Thymus (tissue), 11 donors: ENCODE measurements around the gene DBN1. TPM values are rescaled to one million over a fixed set of nuclear protein-coding genes. Genes with fewer than 3 reads are reported as not detected.

ENCODE experiments used
- DNase-seq, 9 donors: peaks; one replicate each; pipeline ENCODE4 v3.0.0-alpha.2; 2013; ENCODE audit warnings: low spot score in 9 of 9, low read depth in 6 of 9, missing footprints in 1 of 9
- H3K27ac ChIP-seq, 2 donors: one replicate each; pipeline ENCODE4 v1.5.1; 2013; ENCODE audit warnings: control low read depth in 1 of 2, low read depth in 1 of 2, low read length in 1 of 2, mild to moderate bottlenecking in 1 of 2, moderate library complexity in 1 of 2
- H3K27me3 ChIP-seq, 2 donors: one replicate each; pipeline ENCODE4 v1.5.1; 2013; ENCODE audit warnings: low read length in 1 of 2; ENCODE audit not compliant: control insufficient read depth in 2 of 2, insufficient read depth in 1 of 2
- H3K36me3 ChIP-seq, 2 donors: one replicate each; pipeline ENCODE4 v1.5.1; 2013; ENCODE audit warnings: low read length in 1 of 2, mild to moderate bottlenecking in 1 of 2, moderate library complexity in 1 of 2; ENCODE audit not compliant: control insufficient read depth in 2 of 2, insufficient read depth in 2 of 2
- H3K4me1 ChIP-seq, 2 donors: one replicate each; pipeline ENCODE4 v1.5.1; 2013; ENCODE audit warnings: low read length in 2 of 2; ENCODE audit not compliant: control insufficient read depth in 2 of 2, insufficient read depth in 2 of 2
- H3K4me3 ChIP-seq, 2 donors: one replicate each; pipeline ENCODE4 v1.5.1; 2013; ENCODE audit warnings: low read length in 2 of 2, control low read depth in 1 of 2, mild to moderate bottlenecking in 1 of 2
- H3K9me3 ChIP-seq, 2 donors: one replicate each; pipeline ENCODE4 v1.5.1; 2013; ENCODE audit warnings: low read length in 1 of 2, mild to moderate bottlenecking in 1 of 2; ENCODE audit not compliant: control insufficient read depth in 2 of 2, insufficient read depth in 1 of 2
- WGBS: extraction: QIAGEN DNeasy Blood & Tissue Kit; methylation state at CpG from one replicate; pipeline ENCODE4 v1.1.7; 2013; 5-methylcytosine and 5-hydroxymethylcytosine counted together
- polyA plus RNA-seq: library from polyadenylated mRNA; stranded (reverse); fragments of 200-250 nt; gene quantifications from one replicate; pipeline ENCODE4 v1.2.3, GENCODE V29; 2013
- total RNA-seq: library from RNA; stranded (reverse); fragments of 120-200 nt; gene quantifications from one replicate; pipeline ENCODE4 v1.2.4, GENCODE V29; 2013
- donor health status: healthy.

The DBN1 gene
- total and polyA plus RNA-seq, 2 donors: 32.3 to 34.3 TPM

DNA sequence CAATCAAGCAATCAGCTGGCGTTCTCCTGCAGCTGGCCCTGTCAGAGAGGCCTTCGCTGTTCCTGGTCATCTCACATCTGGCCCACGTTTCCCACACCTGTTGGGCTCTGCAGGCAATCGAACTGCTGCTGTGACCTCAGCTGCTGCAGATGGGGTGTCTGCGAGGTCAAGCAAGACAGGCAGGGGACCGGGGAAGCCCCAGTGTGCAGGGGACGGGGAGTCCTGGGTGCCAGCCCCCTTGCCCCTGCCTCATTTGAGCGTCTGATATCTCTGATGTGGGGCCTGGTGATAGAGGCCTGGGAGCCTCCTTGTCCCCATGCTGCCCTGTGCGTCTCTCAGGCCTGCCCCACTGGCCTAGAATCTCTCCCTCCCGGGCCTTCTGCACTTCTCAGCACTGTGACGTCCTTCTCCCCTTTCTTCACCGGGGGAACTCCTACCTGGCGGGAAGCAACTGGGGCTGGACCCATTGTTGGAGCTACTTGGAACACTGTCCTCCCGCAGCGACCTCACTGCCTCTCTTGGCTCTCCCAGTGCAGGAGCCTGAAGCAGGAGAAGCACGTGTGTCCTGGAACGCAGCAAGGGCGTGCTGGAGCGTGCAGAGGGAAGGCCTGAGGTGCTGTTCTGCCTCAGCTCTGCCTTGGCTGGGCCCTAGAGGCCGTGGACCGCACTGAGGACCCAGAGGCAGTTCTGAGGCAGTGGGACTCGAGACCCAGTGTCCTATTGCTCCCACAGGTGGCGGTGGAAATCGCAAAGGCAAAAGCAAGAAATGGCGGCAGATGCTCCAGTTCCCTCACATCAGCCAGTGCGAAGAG is 43.1 kb downstream of the DBN1 start:
- 83% methylated on average over 26 of the region's 26 CpGs for WGBS
- H3K4me3 ChIP-seq: peak overlapping the region; percentile 74 to 90
- H3K9me3 ChIP-seq: no peaks in the 10 kb centered on the region
- H3K27ac ChIP-seq: peak overlapping the region; percentile 89 to 96
- DNase-seq: no peak
- no peaks in the 10 kb centered on the region for H3K27me3 ChIP-seq
- peaks cover 42 to 66% of the 10 kb centered on the region in 2 donors for H3K36me3 ChIP-seq
- H3K4me1 ChIP-seq: peaks cover 54 to 85% of the 10 kb centered on the region in 2 donors

DNA sequence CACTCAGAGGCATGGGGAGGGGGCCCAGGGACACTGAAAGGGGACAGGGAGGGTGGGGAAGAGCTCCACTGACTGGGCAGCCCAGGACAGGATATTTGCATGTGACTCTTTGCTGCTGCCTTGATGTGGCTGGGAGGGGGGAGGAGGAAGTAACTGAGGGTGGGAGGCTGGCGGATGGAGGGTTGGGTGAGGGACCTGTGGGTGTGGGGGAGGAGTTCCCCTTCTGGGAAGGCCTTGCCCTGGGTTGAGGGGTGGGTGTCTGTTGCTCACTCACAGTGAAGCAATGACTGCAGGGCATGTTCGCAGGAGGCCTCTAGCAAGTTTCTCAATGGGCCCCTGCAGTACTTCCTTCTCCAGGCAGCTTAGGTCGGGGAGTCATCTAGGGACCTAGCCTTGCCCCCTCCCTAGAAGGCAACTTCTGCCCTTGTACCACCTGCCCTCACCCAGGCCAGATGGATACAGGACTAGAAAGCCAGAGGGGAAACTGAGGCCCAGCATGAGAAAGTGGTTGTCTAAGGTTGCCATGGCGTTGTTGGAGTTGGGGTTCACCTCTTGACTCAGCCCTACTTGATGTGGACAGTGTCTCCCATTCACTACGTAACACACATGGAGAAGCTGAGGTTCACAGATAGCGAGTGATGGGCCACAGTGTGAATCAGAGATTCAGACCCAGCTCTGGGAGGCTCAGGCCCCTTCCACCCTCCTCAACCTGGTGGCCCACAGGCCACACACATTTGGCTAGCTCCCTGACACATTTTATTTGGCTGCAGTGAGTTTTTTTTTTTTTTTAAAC is 44.0 kb downstream of the DBN1 start:
- no peaks in the 10 kb centered on the region for H3K9me3 ChIP-seq
- H3K36me3 ChIP-seq: peaks cover 33 to 57% of the 10 kb centered on the region in 2 donors
- no peaks in the 10 kb centered on the region for H3K27me3 ChIP-seq
- WGBS: 44% methylated on average over 6 of the region's 6 CpGs
- H3K27ac ChIP-seq: peak overlapping the region; percentile 82 to 96
- DNase-seq: peak in 8 of 9 donors; percentile 63 to 93 (median 80)
- peaks cover 58 to 84% of the 10 kb centered on the region in 2 donors for H3K4me1 ChIP-seq
- H3K4me3 ChIP-seq: peak overlapping the region; percentile 74 to 90

DNA sequence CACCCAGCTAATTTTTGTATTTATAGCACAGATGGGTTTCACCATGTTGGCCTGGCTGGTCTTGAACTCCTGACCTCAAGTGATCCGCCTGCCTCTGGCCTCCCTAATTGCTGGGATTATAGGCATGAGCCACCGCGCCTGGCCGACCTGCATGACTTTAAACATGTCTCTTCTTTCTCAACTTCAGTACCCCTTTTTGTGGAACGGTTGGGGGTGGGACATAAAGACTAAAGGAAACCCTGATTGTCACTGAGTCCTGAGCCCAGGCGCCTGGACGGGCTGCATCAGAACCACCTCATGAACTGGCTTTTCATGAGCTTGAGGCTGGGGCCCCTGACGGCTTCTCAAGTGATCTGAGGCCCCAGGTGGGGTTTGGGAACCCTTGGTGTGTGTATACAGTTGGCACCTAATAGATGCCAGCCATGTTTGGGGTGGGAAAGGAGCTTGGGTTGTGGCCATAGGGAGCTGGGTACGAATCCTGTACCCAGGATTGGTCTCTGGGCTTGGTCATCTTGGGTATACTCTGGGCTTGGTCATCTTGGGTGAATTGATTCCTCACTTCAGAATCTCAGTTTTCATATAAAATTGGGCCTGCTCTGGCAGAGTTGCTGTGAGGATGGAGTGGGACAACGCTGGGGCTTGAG is 44.7 kb downstream of the DBN1 start:
- Histone ChIP-seq H3K36me3 (peaks cover 25 to 49% of the 10 kb centered on the region in 2 donors), H3K9me3 (no peaks in the 10 kb centered on the region), H3K4me1 (peaks cover 58 to 77% of the 10 kb centered on the region in 2 donors), H3K27me3 (no peaks in the 10 kb centered on the region), H3K4me3 (peak overlapping the region; percentile 74 to 90), H3K27ac (peak overlapping the region; percentile 82 to 96)
- 64% methylated on average over 10 of the region's 10 CpGs for WGBS
- no peak for DNase-seq

DNA sequence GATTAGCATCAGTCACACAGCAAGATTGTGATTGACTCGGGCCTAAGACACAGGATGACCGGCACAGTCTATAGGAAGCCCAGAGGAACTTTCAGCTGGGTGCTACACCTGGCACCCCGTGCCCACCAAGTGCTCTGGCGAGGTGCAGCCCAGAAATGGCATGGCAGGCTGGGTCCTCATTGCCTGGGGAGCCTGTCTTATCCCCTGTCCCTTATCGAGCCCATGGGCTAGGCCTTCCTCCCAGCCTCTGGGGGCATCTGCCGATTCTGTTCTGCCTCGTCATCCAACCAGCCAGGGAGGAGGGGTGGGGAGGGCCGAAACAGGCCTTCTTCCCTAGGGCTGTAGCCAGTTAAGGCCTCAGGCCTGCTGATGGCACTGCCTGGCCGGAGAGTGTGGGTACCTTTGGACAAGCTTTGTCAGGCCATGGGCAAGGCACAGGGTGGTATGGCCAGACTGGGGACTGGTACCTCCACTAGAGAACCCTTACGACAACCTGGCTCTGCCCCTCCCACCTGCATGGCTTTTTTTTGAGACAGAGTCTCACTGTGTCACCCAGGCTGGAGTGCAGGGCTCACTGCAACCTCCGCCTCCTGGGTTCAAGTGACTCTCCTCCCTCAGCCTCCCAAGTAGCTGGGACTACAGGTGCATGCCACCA is 45.4 kb downstream of the DBN1 start:
- peak in 1 of 9 donors; percentile 37 for DNase-seq
- H3K4me3 ChIP-seq: peak overlapping the region; percentile 74 to 90
- 40% methylated on average over 11 of the region's 11 CpGs for WGBS
- H3K27ac ChIP-seq: peak overlapping the region; percentile 96 to 98
- H3K4me1 ChIP-seq: peaks cover 58 to 73% of the 10 kb centered on the region in 2 donors
- no peaks in the 10 kb centered on the region for H3K27me3 ChIP-seq
- H3K36me3 ChIP-seq: peaks cover 19 to 43% of the 10 kb centered on the region in 2 donors
- H3K9me3 ChIP-seq: no peaks in the 10 kb centered on the region

DNA sequence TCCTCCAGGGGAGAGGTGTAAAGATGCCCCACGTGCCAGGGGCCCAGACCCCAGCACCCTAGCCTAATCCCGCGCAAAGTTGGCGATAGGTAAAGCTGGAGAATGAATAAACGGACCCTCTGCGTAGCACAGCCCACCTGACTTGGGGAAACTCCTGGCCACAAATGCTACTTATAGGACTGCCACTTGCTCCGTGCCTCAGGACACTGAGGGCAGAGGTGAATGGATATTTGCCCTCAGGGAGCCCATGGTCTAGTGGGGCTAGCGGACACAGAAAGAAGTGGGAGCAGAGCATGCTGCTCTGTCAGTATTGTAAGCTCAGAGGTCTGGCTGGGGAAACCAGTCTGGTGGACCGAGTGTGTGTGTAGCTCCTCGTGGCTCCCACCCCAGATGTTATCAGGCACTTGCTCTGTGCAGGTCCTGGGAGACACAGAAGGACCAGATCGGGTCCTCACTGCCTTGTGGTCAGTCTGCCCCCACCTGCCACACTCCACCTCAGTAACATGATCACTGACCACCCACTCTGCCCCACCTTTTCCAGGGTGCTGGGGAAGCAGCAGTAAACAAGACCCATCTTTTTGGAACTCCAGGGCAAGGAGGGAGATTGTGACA is 46.1 kb downstream of the DBN1 start:
- DNase-seq: no peak
- H3K4me1 ChIP-seq: peaks cover 53 to 65% of the 10 kb centered on the region in 2 donors

DNA sequence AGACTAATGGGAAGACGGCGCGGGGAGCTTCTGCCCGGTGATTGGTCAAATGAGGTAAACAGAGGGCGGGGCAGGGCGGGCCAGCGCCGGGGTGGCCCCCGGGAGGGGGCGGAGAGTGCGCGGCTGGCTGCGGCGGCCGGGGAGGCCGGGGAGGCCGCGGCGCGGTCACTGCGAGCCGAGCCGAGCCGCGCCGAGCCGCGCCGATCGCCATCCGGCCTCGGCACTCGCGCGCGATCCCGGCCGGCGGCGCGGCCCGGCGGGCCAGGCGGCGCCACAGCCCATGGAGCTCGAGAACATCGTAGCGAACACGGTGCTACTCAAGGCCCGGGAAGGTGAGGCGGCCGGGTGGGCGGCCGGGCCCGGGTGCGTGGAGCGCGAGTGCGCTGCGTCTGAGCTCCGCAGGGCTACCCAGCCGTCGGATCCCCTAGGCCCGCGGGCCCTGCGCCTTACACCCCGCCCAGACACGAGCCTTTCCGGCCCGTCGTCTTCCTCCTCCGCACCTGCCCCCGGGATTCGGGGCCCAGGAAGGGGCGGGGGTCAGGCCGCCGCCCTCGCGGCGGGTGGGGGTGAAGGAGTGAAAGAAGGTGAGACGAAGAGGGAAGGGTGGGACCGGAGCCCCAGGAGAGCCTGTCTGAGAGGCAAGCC is 46.7 kb downstream of the DBN1 start, which contains the start of gene GRK6:
Gene GRK6, plus strand, starts transcription at position 111 of the 645 bp plus-strand sequence. Its CDS starts 170 bp downstream, at position 281.
- no peaks in the 10 kb centered on the region for H3K9me3 ChIP-seq
- peak within 1 kb of the TSS; percentile 74 to 90 for H3K4me3 ChIP-seq
- no peaks in the 10 kb centered on the region for H3K27me3 ChIP-seq
- under 1% methylated on average over 82 of the region's 82 CpGs for WGBS
- DNase-seq: peak in 4 of 9 donors; percentile 69 to 88 (median 76)
- peaks cover 5 to 29% of the 10 kb centered on the region in 2 donors for H3K36me3 ChIP-seq
- H3K4me1 ChIP-seq: peaks cover 47 to 59% of the 10 kb centered on the region in 2 donors
- peak within 1 kb of the TSS; percentile 98 for H3K27ac ChIP-seq

More for the DNA sequence above, 46.1 kb downstream of the DBN1 start:
- H3K27ac ChIP-seq: peak overlapping the region; percentile 96 to 98
- WGBS: 7% methylated on average over 11 of the region's 11 CpGs
- H3K9me3 ChIP-seq: no peaks in the 10 kb centered on the region
- no peaks in the 10 kb centered on the region for H3K27me3 ChIP-seq
- H3K36me3 ChIP-seq: peaks cover 11 to 36% of the 10 kb centered on the region in 2 donors
- peak overlapping the region; percentile 74 to 90 for H3K4me3 ChIP-seq

DNA sequence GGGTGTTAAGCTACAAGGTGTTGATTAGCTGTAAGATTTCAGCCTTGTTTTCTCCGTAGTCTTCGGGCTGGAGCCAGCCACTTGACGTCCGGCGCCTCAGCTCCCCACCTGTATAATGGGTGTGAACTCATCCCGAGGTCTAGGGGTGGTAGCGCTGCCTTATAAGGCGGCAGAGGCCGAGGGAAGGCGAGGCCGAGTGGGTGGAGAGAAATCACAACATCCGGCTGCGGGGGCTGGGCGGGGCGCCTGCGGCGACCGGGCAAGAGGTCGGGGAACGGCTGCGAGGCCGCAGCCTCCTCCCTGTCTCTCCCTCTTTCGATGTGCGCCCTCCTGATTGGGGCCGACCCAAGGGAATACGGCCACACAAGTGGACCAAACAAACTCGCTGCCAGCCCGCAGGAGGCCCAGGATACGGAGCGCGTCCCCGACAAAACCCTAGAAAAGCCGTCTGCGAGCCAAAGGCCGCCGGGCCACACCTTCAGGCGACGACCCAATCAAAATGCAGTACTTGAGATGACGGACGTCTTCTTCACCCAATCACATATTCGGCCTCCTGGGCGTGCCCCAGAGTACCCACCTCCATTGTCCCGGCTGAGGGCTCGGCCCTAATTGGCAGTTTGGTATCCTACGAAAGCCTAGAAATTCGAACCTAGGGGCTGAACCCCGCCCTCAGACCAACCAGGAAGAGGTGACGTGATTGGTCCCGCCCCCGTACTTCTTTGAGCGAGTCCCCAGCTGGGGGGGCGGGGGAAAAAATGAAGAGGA is 47.5 kb downstream of the DBN1 start:
- DNase-seq: peak; percentile 100
- Histone ChIP-seq H3K4me3 (peak overlapping the region; percentile 69 to 90), H3K27ac (peak overlapping the region; percentile 96 to 98), H3K27me3 (no peaks in the 10 kb centered on the region), H3K4me1 (peaks cover 40 to 52% of the 10 kb centered on the region in 2 donors), H3K9me3 (no peaks in the 10 kb centered on the region), H3K36me3 (peaks cover under 1 to 22% of the 10 kb centered on the region in 2 donors)
- WGBS: under 1% methylated on average over 52 of the region's 52 CpGs
